Gastrocnemius medialis (tissue), 4 donors: ENCODE data around the gene LRRK1.

Source experiments
- CTCF ChIP-seq, 5 experiments: fragments of 450-650 bp in 3 of 5; fragments of 200-600 bp in 2 of 5; sonication (generic) in 2 of 5; IDR thresholded peaks in 4 of 5; conservative IDR thresholded peaks in 1 of 5; 1 replicate in 4 of 5; 2 replicates in 1 of 5; pipeline ENCODE4 v1.5.1; 2016 to 2019; ENCODE audit warnings: antibody characterized with exemption in 5 of 5, mild to moderate bottlenecking in 3 of 5, moderate library complexity in 3 of 5
- POLR2A ChIP-seq, 2 donors: fragments of 450-650 bp; IDR thresholded peaks; one replicate each; pipeline ENCODE4 v1.6.1; 2017; ENCODE audit warnings: antibody characterized with exemption in 2 of 2, mild to moderate bottlenecking in 2 of 2, moderate library complexity in 2 of 2

DNA sequence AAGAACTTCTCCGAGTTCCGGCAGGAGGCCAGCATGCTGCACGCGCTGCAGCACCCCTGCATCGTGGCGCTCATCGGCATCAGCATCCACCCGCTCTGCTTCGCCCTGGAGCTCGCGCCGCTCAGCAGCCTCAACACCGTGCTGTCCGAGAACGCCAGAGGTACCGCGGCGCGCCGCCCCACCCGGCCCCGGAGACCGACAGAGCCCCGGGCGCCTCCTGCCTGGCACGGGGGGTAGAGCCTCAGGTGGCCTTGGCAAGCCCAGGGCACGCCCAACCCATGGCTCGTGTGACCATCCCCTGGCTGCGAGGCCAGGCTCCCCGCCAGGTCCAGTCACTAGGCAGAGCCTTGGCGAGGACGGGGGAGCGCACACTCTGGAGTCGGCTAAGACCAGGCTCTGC, 134.1 kb downstream of the LRRK1 start:
- no peak for TF ChIP-seq CTCF (IDR thresholded peaks at IDR 0.05 in 4 of 5, conservative IDR thresholded peaks at IDR 0.05 in 1 of 5)
- TF ChIP-seq POLR2A (IDR thresholded peaks at IDR 0.05) = no peak
